Panc1 (cell line): Measurements from ENCODE around the gene THPO. TPM values are rescaled to one million over a fixed set of nuclear protein-coding genes. Genes with fewer than 3 reads are reported as not detected.

Experiments
- ATAC-seq: fragments of 200-7000 bp; cut with Tn5 transposase; 2 replicates; pipeline ENCODE4 v1.9.1; 2020; ENCODE audit warnings: mild to moderate bottlenecking, moderate library complexity
- BruUV-seq: library from RNA; stranded (reverse); fragments of 400-500 nt; replicated peaks from 2 replicates; lab custom pipeline; 2021; lab: Mats Ljungman, UMichigan
- CTCF ChIA-PET: fragments of 300-600 bp; sonication (Branson Sonifier 250); formaldehyde crosslinking; loops from one replicate; lab custom pipeline; 2022; ENCODE audit warnings: antibody characterized with exemption; lab: Charles Lee
- POLR2A ChIA-PET: fragments of 300-600 bp; sonication (Branson Sonifier 250); formaldehyde crosslinking; loops from one replicate; lab custom pipeline; 2022; ENCODE audit warnings: antibody characterized with exemption; lab: Charles Lee
- DNase-seq: peaks from one replicate; pipeline ENCODE4 v3.0.0-alpha.2; 2010; ENCODE audit warnings: low read depth, low spot score
- H3K27ac ChIP-seq: 2 replicates; pipeline ENCODE4 v1.5.1; 2011; ENCODE audit warnings: mild to moderate bottlenecking, low read length, inconsistent platforms
- H3K27me3 ChIP-seq: fragments of 200-500 bp; sonication (Bioruptor generic); 2 replicates; pipeline ENCODE4 v1.6.0; 2014; ENCODE audit warnings: low read length, inconsistent platforms; ENCODE audit not compliant: control insufficient read depth, insufficient read depth
- H3K36me3 ChIP-seq: fragments of 200-500 bp; sonication (Bioruptor generic); 2 replicates; pipeline ENCODE4 v1.5.1; 2014; ENCODE audit warnings: inconsistent platforms, mild to moderate bottlenecking, low read length, moderate library complexity; ENCODE audit not compliant: control insufficient read depth, insufficient read depth
- H3K4me1 ChIP-seq: 2 replicates; pipeline ENCODE4 v1.5.1; 2011; ENCODE audit warnings: inconsistent platforms, mild to moderate bottlenecking, low read length, moderate library complexity; ENCODE audit not compliant: control insufficient read depth, insufficient read depth
- H3K4me3 ChIP-seq, 2 experiments: 2 replicates each; pipeline ENCODE4 v1.5.1; 2011 to 2012; ENCODE audit warnings: low read depth in 2 of 2, low read length in 2 of 2, mild to moderate bottlenecking in 2 of 2, inconsistent platforms in 1 of 2, moderate library complexity in 1 of 2
- H3K9me3 ChIP-seq: fragments of 200-500 bp; sonication (Bioruptor generic); 2 replicates; pipeline ENCODE4 v1.5.1; 2014; ENCODE audit warnings: low read depth, mild to moderate bottlenecking, inconsistent platforms, low read length, moderate library complexity; ENCODE audit not compliant: control insufficient read depth, insufficient read depth
- CTCF ChIP-seq: fragments of 450-650 bp; IDR thresholded peaks from 2 replicates; pipeline ENCODE4 v1.5.1; 2017; ENCODE audit warnings: mild to moderate bottlenecking
- POLR2AphosphoS5 ChIP-seq: IDR thresholded peaks from 2 replicates; pipeline ENCODE4 v1.6.1; 2012; ENCODE audit warnings: mild to moderate bottlenecking, low read depth, low read length, moderate library complexity
- REST ChIP-seq, 2 experiments: IDR thresholded peaks; 2 replicates each; pipeline ENCODE4 v1.6.1; 2011 to 2012; ENCODE audit warnings: low read depth in 2 of 2, control low read depth in 1 of 2, low read length in 1 of 2, mild to moderate bottlenecking in 1 of 2, moderate library complexity in 1 of 2; ENCODE audit not compliant: insufficient read depth in 1 of 2
- SIN3A ChIP-seq: IDR thresholded peaks from 2 replicates; pipeline ENCODE4 v1.6.1; 2012; ENCODE audit warnings: low read depth, mild to moderate bottlenecking, low read length, moderate library complexity, borderline replicate concordance; ENCODE audit not compliant: insufficient read depth
- TCF7L2 ChIP-seq: IDR thresholded peaks from 2 replicates; pipeline ENCODE4 v1.6.1; 2011; ENCODE audit warnings: mild to moderate bottlenecking, low read depth, low read length, inconsistent platforms
- in situ Hi-C: cut with HindIII; loops from 2 replicates; pipeline ENCODE4 v1.10.0; 2016; ENCODE audit warnings: low sequenced_read_pairs, low pct_unique_long_range_greater_than_20kb
- intact Hi-C: fragments of 100-400 bp; cut with micrococcal nuclease; formaldehyde crosslinking; loops from one replicate; pipeline ENCODE4 v1.10.0; 2022; ENCODE audit not compliant: unreplicated experiment
- total RNA-seq: library from RNA; stranded (reverse); gene quantifications from one replicate; pipeline ENCODE4 v1.2.1, GENCODE V29; 2021; ENCODE audit not compliant: unreplicated experiment

Gene THPO
- total RNA-seq, 1 experiment from 2014 or later, result not detected

- no peak for TF ChIP-seq REST (IDR thresholded peaks at IDR 0.05; ENCODE audit: insufficient read depth in 1 of 2, low read depth in 2 of 2, low read length in 1 of 2)
- no peak for TF ChIP-seq TCF7L2
- no peak for TF ChIP-seq POLR2AphosphoS5
- in situ Hi-C loops (no loop called here), intact Hi-C loops (no loop called here)
Measured at GRCh38 chr3:184348057-184348382, 30.0 kb downstream of the THPO start.

GRCh38 chr3:184347321-184348056 is 30.5 kb downstream of the THPO start:
- no peaks in the 10 kb centered on the region; the same call in 1 of the 2 replicates for H3K36me3 ChIP-seq
- intact Hi-C loops (no loop called here), in situ Hi-C loops (no loop called here)
- H3K9me3 ChIP-seq, result no peaks in the 10 kb centered on the region
- TF ChIP-seq REST (IDR thresholded peaks at IDR 0.05; ENCODE audit: insufficient read depth in 1 of 2, low read depth in 2 of 2, low read length in 1 of 2), result no peak
- no peak for TF ChIP-seq TCF7L2
- no peak for TF ChIP-seq SIN3A
- TF ChIP-seq CTCF, result no peak
- no peak for TF ChIP-seq POLR2AphosphoS5
- DNase-seq, result no peak
- POLR2A ChIA-PET, result interaction anchor here (1.0 kb wide), 1 partner anchor 28 kb away, joined by 4 read pairs; no protein-coding TSS in a partner anchor
- no peak for ATAC-seq
- H3K4me1 ChIP-seq, result peaks cover 6% of the 10 kb centered on the region; the same call in 1 of the 2 replicates
- CTCF ChIA-PET, result no interaction called here
- no TSS peak for BruUV-seq
- H3K27ac ChIP-seq, result no peak overlapping the region
- H3K27me3 ChIP-seq, result no peaks in the 10 kb centered on the region
- H3K4me3 ChIP-seq, result no peak overlapping the region

More at GRCh38 chr3:184348057-184348382, 30.0 kb downstream of the THPO start:
- H3K4me3 ChIP-seq, result no peak overlapping the region
- H3K4me1 ChIP-seq, result peaks cover 6% of the 10 kb centered on the region; the same call in 1 of the 2 replicates
- ChIA-PET POLR2A (interaction anchor here (1.0 kb wide), 1 partner anchor 28 kb away, joined by 4 read pairs; no protein-coding TSS in a partner anchor), CTCF (interaction anchor here (0.5 kb wide), 1 partner anchor 79 kb away, joined by 4 read pairs; no protein-coding TSS in a partner anchor)
- DNase-seq (no peak), ATAC-seq (no peak)
- no peaks in the 10 kb centered on the region for H3K9me3 ChIP-seq
- no peak overlapping the region for H3K27ac ChIP-seq
- H3K27me3 ChIP-seq, result no peaks in the 10 kb centered on the region
- no TSS peak for BruUV-seq
- H3K36me3 ChIP-seq, result no peaks in the 10 kb centered on the region; the same call in 1 of the 2 replicates
